Muscle layer of colon (tissue), 2 donors: ENCODE measurements around the gene ADIPOR2.

Source experiments
- H3K27ac ChIP-seq: one replicate; pipeline ENCODE4 v1.7.0; 2013; ENCODE audit warnings: low read depth, mild to moderate bottlenecking, low read length, moderate library complexity
- H3K27me3 ChIP-seq, 2 donors: one replicate each; pipeline ENCODE4 v1.7.0; 2013; ENCODE audit warnings: low read length in 2 of 2, mild to moderate bottlenecking in 2 of 2; ENCODE audit not compliant: insufficient read depth in 2 of 2, control insufficient read depth in 1 of 2
- H3K36me3 ChIP-seq: one replicate; pipeline ENCODE4 v1.7.0; 2013; ENCODE audit warnings: mild to moderate bottlenecking, low read length; ENCODE audit not compliant: insufficient read depth
- H3K4me1 ChIP-seq: one replicate; pipeline ENCODE4 v1.7.0; 2013; ENCODE audit warnings: mild to moderate bottlenecking, low read length; ENCODE audit not compliant: insufficient read depth
- H3K4me3 ChIP-seq, 2 donors: one replicate each; pipeline ENCODE4 v1.7.0; 2013; ENCODE audit warnings: low read length in 2 of 2, low read depth in 1 of 2, mild to moderate bottlenecking in 1 of 2, moderate library complexity in 1 of 2
- H3K9ac ChIP-seq: one replicate; pipeline ENCODE4 v1.7.0; 2013; ENCODE audit warnings: low read length
- H3K9me3 ChIP-seq: one replicate; pipeline ENCODE4 v1.7.0; 2013; ENCODE audit warnings: mild to moderate bottlenecking, low read length
- donor health status: abdominal sarcoma.
- donor health status: Adenocarcinoma of cecum.

ADIPOR2 gene

DNA sequence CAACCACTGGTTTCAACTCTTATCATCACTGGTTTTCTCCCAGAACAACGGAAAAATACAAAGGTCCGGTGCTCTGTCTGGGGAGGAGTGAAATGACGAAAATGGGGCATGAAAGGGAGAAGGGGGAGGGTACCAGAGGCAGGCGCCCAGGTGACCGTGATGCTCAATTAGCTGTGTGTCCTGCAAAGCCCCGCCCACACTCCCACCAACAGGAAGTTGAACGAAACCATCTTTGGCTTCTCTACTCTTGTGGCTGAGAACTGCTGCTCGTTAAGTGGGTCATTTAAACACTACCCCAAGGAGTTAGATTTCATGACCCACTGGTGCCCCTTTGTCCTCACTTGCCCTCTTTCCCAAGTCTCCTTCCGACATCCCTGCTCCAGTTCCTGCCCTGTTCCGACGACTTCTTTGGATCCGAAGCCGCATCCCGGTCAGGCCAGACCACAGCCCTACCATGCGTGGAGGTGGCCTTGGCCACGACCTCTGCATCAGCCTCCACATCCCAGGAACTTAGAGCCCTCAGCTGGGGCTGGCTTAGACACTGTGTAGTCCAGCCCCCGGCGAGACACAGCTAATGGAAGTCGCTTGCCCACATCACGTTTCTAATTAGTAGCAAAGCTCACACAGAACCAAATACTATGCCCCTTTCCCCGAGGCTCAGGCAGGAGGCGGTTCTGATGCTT is 118.1 kb downstream of the ADIPOR2 start:
- Histone ChIP-seq H3K27ac (no peak overlapping the region), H3K4me1 (peaks cover 5% of the 10 kb centered on the region), H3K27me3 (no peaks in the 10 kb centered on the region), H3K36me3 (no peaks in the 10 kb centered on the region), H3K4me3 (no peak overlapping the region), H3K9ac (no peak overlapping the region), H3K9me3 (no peaks in the 10 kb centered on the region)

DNA sequence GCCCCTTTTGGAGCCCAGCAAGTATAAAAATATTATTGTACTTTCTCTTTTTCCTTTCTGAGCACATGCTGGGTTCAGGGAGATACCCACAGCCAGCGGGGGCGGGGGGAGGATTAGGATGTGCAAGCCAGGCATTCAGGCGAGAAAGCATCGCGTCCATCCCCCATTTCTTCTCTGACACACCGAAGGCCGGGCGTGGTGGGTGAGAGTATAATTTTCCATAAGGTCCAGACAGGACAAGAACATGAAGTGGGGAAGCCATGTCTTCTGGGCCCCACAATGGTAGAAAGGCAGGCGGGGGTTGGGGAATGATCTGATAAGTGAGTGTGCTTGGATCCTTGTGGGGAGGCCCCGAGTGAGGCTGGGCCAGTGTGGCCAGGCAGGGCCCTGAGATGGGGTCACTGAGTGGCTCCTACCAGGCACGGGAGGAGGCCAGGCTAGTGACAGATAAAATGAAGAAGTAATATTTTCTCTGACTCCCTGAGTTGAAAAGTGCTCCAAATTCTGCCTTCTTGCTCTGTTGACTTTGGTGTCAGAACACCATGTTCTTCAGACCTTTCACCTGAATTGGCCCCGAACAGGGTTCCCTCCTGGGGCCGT is 118.8 kb downstream of the ADIPOR2 start:
- peaks cover 2% of the 10 kb centered on the region for H3K4me1 ChIP-seq
- H3K4me3 ChIP-seq, result no peak overlapping the region
- H3K9me3 ChIP-seq, result no peaks in the 10 kb centered on the region
- no peaks in the 10 kb centered on the region for H3K36me3 ChIP-seq
- no peaks in the 10 kb centered on the region for H3K27me3 ChIP-seq
- H3K27ac ChIP-seq, result no peak overlapping the region
- no peak overlapping the region for H3K9ac ChIP-seq

DNA sequence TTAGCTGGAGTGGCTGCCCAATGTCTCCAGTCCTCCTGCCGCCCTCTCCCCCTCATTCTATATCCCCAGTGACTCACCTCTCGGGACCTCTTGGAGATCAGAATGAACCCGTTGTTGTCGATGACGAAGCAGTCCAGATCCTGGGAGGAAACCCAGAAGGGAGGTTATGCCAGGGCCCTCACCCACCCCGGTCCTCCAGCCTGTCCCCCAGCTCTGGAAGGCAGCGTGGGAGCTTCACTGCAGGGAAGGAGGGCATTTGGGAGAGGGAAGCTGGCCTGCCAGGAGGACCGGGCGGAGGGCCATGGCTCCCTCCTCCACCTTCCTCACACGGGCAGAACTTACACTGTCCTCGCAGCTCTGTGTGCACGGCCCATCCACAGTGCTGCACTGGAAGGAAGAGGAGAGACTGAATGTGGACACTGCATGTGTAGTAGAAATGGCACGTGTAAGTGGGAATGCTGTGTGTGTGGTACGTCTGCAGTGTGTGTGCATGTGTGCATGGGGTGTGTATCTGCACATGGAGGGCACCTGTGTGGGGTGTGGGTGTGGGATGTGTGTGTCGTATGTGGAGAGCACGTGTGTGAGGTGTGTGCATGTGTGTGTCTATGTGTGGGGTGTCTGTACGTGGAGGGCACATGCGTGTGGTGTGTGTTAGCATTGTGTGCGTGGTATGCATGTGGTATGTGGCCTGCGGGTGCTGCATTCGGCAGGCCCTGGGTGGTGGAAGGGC is 119.5 kb downstream of the ADIPOR2 start:
- Histone ChIP-seq H3K27ac (no peak overlapping the region), H3K36me3 (no peaks in the 10 kb centered on the region), H3K27me3 (no peaks in the 10 kb centered on the region), H3K9ac (no peak overlapping the region), H3K4me1 (no peaks in the 10 kb centered on the region), H3K9me3 (no peaks in the 10 kb centered on the region), H3K4me3 (no peak overlapping the region)

DNA sequence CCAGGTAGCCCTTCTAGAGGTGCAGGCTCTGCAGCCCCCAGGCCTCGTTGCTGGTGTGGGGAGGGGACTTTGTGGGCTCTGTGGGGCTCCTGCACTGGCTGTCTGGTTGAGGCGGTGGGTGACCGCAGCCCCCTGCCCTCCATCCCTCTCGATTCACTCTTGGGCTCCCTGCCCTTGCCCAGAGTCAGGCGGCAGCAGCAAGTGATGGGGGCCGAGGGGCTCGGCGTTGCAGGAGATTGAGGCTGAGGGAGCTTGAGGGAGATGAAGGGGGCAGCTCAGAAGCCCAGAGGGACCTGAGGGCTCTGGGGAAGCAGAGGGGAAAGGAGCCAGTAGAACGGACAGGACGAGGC is 120.0 kb downstream of the ADIPOR2 start:
- H3K4me3 ChIP-seq, result no peak overlapping the region
- H3K27ac ChIP-seq, result no peak overlapping the region
- no peaks in the 10 kb centered on the region for H3K9me3 ChIP-seq
- H3K27me3 ChIP-seq, result no peaks in the 10 kb centered on the region
- no peak overlapping the region for H3K9ac ChIP-seq
- H3K4me1 ChIP-seq, result no peaks in the 10 kb centered on the region
- H3K36me3 ChIP-seq, result no peaks in the 10 kb centered on the region

DNA sequence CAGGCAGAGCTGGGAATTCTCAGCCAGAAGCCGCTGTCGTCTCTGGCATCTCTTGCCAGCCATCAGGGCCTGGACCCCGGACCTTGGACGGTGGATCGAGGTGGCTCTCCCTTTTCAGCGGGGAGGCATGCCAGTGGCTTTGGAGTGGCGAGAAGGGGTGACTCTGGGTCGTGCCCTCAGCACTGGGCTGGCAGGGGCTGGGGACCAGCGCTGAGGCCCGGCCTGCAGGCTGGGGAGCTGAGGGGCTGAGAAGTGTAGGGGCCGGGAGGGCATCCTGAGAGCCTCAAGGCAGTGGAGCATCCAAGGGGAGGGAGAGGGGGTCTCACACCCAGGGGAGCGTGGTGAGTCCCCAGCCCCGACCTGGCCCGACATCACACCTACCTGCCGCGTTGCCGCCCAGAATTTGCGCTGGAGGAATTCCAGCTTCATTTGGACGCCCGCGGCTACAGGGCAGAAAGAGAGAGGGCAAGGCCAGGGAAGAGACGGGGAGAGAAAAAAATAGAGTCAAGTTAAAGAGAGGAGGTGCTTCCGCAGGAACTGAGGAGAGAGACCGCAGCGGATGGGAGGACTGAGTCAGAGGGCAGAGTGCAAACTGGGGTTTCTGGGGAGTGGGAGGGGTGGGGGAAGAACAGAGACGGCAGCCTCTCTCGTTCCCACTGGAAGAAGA is 120.5 kb downstream of the ADIPOR2 start:
- Histone ChIP-seq H3K36me3 (no peaks in the 10 kb centered on the region), H3K27me3 (no peaks in the 10 kb centered on the region), H3K9me3 (no peaks in the 10 kb centered on the region), H3K4me3 (no peak overlapping the region), H3K9ac (no peak overlapping the region), H3K4me1 (no peaks in the 10 kb centered on the region), H3K27ac (peak overlapping the region; percentile 32)

DNA sequence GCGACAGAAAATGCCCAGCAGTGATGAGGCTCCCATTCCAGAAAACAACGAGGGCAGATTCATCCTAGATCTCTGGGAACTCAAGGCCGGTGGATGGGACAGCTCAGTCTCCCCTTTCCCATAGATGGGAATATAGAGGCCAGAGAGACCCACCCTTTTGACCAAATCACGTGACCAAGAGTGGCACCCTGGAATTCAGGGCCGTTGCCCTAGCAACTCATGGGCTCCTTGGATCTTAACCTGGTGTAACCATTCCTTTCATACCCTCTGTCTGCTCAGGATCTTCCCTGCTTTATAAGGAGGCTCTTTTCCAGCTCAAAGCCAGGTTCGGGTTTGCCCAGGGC is 121.0 kb downstream of the ADIPOR2 start:
- Histone ChIP-seq H3K9me3 (no peaks in the 10 kb centered on the region), H3K27me3 (no peaks in the 10 kb centered on the region), H3K9ac (no peak overlapping the region), H3K36me3 (no peaks in the 10 kb centered on the region), H3K4me3 (no peak overlapping the region), H3K4me1 (no peaks in the 10 kb centered on the region), H3K27ac (no peak overlapping the region)

DNA sequence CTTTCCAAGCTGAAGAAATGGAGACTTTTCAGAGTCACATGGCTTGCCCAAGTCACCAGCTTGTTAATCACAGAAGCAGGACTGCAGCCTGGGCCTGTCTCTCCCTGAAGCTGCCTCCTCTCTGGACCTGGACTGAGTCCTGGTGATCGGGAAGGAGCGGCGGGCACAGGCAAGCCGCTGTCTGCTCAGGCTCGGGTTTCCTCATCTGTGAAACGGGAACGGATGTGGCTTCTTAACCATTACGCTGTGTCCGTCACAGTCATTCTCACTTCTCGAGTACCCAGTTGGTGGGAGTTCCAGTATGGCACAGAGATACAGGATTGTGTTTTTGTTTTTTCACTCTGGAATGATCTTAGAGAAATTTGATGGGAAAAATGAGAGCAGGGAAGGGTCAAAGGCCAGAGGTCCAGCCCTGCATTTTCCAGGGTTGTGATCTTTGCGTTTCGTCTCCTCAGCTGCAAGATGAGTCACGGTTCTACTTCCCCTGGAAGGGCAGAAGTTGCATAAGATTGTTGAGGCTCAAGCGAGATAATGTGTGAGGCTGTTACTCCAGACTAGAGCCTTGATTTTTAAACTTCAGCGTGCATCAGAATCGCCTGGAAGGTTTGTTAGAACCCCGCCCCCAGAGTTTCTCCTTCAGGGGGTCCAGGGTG is 121.9 kb downstream of the ADIPOR2 start:
- Histone ChIP-seq H3K4me1 (no peaks in the 10 kb centered on the region), H3K9ac (no peak overlapping the region), H3K27ac (peak overlapping the region; percentile 24), H3K36me3 (no peaks in the 10 kb centered on the region), H3K27me3 (no peaks in the 10 kb centered on the region), H3K9me3 (no peaks in the 10 kb centered on the region), H3K4me3 (no peak overlapping the region)

DNA sequence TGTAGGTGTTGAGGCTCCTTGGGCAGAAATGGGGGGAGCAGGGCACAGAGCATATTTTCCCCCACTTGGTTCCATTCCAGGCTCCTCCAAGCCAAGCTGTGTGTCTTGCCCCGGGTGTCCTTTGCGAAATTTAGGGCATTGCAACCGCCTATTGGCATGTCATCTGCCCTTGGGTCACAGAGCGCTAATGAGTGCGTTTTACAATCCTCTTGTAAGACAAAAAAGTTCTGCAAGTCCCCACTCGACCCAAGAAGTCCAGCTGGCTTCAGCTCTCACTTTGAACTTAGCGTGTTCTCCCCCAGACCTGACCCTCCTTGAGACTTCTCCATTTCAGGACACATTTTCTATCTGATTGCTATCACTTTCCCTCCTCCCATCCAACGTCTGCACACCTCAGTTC is 123.4 kb downstream of the ADIPOR2 start:
- no peaks in the 10 kb centered on the region for H3K9me3 ChIP-seq
- H3K36me3 ChIP-seq, result no peaks in the 10 kb centered on the region
- no peak overlapping the region for H3K27ac ChIP-seq
- no peaks in the 10 kb centered on the region for H3K27me3 ChIP-seq
- no peaks in the 10 kb centered on the region for H3K4me1 ChIP-seq
- no peak overlapping the region for H3K9ac ChIP-seq
- H3K4me3 ChIP-seq, result no peak overlapping the region

GRCh38 chr12:1815108-1815507 is 124.2 kb downstream of the ADIPOR2 start:
- no peak overlapping the region for H3K27ac ChIP-seq
- H3K27me3 ChIP-seq, result peaks cover under 1 to 8% of the 10 kb centered on the region in 2 donors
- H3K4me1 ChIP-seq, result no peaks in the 10 kb centered on the region
- no peaks in the 10 kb centered on the region for H3K9me3 ChIP-seq
- no peak overlapping the region for H3K4me3 ChIP-seq
- no peak overlapping the region for H3K9ac ChIP-seq
- H3K36me3 ChIP-seq, result no peaks in the 10 kb centered on the region

GRCh38 chr12:1815814-1816729 is 125.2 kb downstream of the ADIPOR2 start:
- no peak overlapping the region for H3K9ac ChIP-seq
- no peak overlapping the region for H3K4me3 ChIP-seq
- H3K4me1 ChIP-seq, result no peaks in the 10 kb centered on the region
- H3K36me3 ChIP-seq, result no peaks in the 10 kb centered on the region
- no peaks in the 10 kb centered on the region for H3K9me3 ChIP-seq
- peaks cover 6 to 18% of the 10 kb centered on the region in 2 donors for H3K27me3 ChIP-seq
- H3K27ac ChIP-seq, result no peak overlapping the region
